ENCODE data around the gene POLDIP3.
"Not testable (repeated sequence)": the region's sequence is repeated elsewhere in the genome, so short reads cannot be mapped to it uniquely, and the experiment has no call there.

The POLDIP3 gene

GRCh38 chr22:42586381-42586780 is 28.3 kb downstream of the POLDIP3 start:
- DNase-seq (ENCODE audit: low spot score): no peak

- DNase-seq (ENCODE audit: low spot score): no peak
Measured at GRCh38 chr22:42585096-42585495, 29.6 kb downstream of the POLDIP3 start.

DNA sequence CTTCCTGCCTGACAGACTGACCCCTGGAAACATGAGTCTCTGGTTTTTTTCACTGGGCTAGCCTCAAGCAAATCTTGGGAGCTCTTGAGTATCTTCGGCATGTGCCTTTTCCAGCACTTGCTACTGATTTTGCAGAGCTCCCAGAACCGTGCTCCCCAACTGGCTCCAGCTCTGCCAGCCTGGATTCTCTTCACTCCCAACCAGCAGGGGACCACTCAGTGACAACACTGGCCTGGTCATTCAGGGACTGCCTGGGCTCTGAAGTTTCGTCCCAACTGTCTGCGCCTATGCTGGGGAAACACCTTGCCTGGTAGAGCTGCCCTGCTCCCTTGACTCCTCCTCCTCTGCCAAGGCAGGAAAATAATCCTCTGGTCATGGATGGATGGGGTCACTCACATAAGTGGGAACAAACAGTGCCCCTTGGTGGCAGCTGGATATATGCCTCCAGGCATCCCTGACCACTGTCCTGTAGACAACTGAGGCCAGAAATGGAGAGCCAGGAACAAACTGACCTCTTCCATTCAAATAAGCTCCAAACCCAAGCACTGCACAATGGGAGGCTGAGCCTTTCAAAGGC is 30.2 kb downstream of the POLDIP3 start:
- DNase-seq (ENCODE audit: low spot score): no peak

DNA sequence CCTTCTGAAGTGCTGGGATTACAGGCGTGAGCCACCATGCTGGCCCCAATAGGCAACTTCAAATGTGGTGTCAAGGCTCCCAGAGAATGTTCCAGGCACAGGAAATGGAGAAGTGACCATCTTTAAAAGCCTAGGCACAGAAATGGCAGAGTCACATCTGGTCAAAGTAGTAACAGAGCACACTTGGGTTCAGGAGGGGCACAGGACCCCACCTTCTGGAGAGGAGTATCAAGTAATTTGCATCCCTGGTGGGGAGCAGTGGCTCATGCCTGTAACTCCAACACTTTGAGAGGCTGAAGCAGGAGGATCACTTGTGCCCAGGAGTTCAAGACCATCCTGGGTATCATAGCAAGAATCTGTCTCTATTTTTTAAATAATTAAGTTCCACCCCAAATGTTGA is 31.7 kb downstream of the POLDIP3 start:
- DNase-seq (ENCODE audit: low spot score): no peak

DNA sequence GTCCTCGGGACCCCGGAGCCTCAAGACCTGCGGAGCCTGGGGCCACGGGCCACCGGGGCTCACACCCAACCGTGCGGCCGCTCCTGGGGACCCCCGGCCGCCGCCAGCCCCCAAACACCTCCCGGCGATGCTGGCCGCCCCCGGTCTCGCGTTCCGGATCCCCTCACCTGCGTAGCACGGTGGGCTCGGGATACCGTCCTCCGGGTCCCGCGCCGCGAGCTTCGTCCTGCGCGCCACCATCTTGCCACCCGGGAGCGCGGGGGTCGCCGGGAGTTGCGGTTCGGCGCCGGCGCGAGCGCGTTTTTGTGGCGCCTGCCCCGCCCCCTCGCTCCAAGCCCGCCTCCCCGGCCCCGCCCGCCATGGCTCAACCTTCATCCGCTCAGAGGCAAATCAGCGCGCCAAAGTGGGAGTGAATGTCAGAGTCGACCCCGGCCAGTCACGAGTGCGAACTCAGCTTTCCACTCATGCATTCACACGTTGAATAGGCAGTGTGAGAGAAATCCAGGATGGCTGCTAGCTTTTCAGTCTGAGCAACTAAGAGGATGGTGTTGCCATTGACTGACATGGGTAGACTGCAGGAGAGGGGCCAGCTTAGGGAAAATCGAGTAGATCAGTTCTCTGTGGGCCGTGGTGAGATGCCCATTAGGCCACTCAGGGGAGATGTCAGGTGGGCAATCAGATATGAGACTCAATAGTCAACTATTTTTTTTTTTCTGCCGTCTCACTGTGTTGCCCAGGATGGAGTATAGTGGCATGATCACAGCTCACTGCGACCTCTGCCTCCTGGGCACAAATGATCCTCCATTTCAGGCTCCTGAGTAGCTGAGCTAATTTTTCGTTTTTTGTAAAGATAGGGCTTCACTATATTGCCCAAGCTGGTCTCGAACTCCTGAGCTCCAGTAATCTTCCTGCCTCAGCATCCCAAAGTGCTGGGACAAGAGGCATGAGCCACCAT is 32.6 kb downstream of the POLDIP3 start:
- DNase-seq (ENCODE audit: low spot score): peak; percentile 84

- DNase-seq (ENCODE audit: low spot score): not testable (repeated sequence)
Measured at GRCh38 chr22:42581194-42581761, 33.4 kb downstream of the POLDIP3 start.

DNA sequence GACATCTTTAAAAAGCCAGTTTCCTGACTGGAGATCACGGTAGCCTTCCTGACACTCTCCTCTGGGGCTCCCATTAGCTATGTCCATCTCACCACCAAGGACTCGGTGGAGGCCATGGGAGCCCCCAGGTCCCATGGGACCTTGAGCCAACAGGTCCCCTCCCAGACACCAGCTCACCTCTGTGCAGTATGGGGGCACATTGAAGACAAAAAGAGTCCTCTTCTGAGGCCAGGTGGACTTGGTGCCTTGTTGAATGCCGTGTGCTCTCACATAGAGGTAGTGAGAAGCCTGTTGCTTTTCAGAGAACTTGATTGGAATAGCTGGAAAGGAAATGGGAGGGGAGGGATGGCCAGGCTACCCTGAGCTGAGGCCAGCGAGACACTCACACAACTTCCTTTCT is 34.6 kb downstream of the POLDIP3 start:
- not testable (repeated sequence) for DNase-seq (ENCODE audit: low spot score)

- no peak for DNase-seq (ENCODE audit: low spot score)
Measured at GRCh38 chr22:42577623-42578240, 37.0 kb downstream of the POLDIP3 start.

- DNase-seq (ENCODE audit: low spot score): not testable (repeated sequence)
Measured at GRCh38 chr22:42577141-42577540, 37.5 kb downstream of the POLDIP3 start.

- DNase-seq (ENCODE audit: low spot score): not testable (repeated sequence)
Measured at GRCh38 chr22:42575996-42576574, 38.6 kb downstream of the POLDIP3 start.

GRCh38 chr22:42574468-42574867 is 40.2 kb downstream of the POLDIP3 start:
- not testable (repeated sequence) for DNase-seq (ENCODE audit: low spot score)

- not testable (repeated sequence) for DNase-seq (ENCODE audit: low spot score)
Measured at GRCh38 chr22:42574046-42574445, 40.6 kb downstream of the POLDIP3 start.

DNA sequence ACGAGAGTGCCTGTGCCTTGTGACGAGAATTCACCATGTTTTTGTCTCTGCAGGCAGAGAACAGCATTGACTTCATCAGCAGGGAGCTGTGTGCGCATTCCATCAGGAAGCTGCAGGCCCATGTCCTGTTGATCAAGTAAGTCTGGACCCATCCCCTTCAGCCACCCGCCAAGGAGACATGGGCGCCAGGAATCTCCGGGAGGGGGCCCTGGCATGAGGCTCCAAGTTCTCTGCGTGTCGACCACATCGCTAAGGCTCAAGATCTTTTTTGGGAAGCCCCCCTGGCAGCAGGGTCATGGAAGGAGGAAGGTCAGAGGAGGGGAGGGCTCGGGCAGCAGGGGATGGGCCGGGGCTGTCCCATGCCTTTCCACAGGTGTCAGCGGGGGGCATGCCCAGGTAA is 43.6 kb downstream of the POLDIP3 start:
- not testable (repeated sequence) for DNase-seq (ENCODE audit: low spot score)

DNA sequence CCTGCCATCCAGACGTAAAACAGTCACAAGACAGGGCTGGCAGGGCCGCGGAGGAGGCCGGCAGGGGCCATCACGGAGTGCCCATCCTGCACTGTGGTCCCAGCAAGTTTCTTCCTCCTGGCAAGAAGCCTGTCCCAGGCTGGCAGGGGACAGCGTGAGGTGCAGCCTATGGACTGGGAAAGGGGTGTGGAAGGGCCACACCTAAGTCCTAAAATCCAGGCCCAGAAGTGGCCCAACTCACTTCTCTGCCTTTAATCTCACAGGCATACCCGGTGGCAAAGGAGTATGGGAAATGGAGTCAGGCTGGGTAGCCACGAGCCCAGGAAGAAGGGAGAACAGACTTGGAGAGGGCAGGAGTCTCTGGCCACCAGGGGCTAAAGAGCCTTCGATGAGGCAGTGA is 44.1 kb downstream of the POLDIP3 start:
- not testable (repeated sequence) for DNase-seq (ENCODE audit: low spot score)

DNA sequence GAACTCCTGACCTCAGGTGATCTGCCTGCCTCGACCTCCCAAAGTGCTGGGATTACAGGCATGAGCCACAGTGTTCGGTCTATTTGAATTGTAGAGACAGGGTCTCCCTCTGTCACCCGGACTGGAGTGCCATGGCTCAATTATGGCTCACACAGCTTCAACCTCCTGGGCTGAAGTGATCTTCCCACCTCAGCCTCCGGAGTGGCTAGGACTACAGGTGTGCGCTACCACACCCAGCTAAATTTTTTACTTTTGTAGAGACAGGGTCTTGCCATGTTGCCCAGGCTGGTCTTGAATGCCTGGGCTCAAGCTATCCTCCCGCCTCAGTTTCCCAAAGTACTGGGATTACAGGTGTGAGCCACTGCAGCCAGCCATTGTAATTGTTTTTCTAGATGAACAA is 46.7 kb downstream of the POLDIP3 start:
- not testable (repeated sequence) for DNase-seq (ENCODE audit: low spot score)

- no peak for DNase-seq (ENCODE audit: low spot score)
Measured at GRCh38 chr22:42565956-42566355, 48.7 kb downstream of the POLDIP3 start.

GRCh38 chr22:42564699-42565098 is 50.0 kb downstream of the POLDIP3 start:
- DNase-seq (ENCODE audit: low spot score): no peak

- DNase-seq (ENCODE audit: low spot score): not testable (repeated sequence)
Measured at GRCh38 chr22:42563943-42564342, 50.7 kb downstream of the POLDIP3 start.

DNA sequence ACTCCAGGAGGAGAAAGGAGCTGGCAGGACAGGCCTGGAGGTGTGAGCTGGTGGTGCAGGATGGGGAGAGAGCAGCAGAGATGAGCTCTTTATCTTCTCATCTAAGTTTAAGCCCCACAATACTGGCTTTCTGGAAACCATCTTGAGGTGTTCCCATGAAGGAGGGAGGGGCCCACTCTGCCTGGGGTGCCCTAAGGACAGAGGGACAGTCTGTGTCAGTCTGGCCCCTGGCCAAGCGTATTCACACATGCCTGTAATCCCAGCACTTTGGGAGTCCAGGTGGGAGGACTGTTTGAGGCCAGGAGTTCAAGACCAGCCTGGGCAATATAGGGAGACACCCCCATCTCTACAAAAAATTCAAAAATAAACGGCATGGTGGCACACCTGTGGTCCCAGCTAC is 52.0 kb downstream of the POLDIP3 start:
- DNase-seq (ENCODE audit: low spot score): no peak

GRCh38 chr22:42562279-42562678 is 52.4 kb downstream of the POLDIP3 start:
- peak; percentile 53 for DNase-seq (ENCODE audit: low spot score)

GRCh38 chr22:42561856-42562255 is 52.8 kb downstream of the POLDIP3 start:
- no peak for DNase-seq (ENCODE audit: low spot score)

- DNase-seq (ENCODE audit: low spot score): no peak
Measured at GRCh38 chr22:42560781-42561180, 53.9 kb downstream of the POLDIP3 start.

Measured in germinal center (tissue), 1 donor.